ENCODE data around the gene POLDIP2. TPM values are rescaled to one million over a fixed set of nuclear protein-coding genes. Genes with fewer than 3 reads are reported as not detected.

Gene POLDIP2
- total and polyA plus RNA-seq, 2 of the 4 experiments (the other 2 are of a cell fraction): 66.7 to 77.8 TPM

- DNase-seq (no peak), ATAC-seq (ENCODE audit: low read depth) (no peak)
- WGBS, 2 experiments (ENCODE audit: extremely low coverage in 2 of 2, insufficient read length in 1 of 2): no CpG with 5 or more reads among the region's 3 CpGs
- H2BK5ac ChIP-seq (ENCODE audit: low read depth, low read length, poor library complexity, severe bottlenecking): no peak overlapping the region
- no peak overlapping the region for H4K91ac ChIP-seq (ENCODE audit: insufficient read depth, low read depth, low read length)
- no peaks in the 10 kb centered on the region for H3K9me3 ChIP-seq (ENCODE audit: control insufficient read depth, insufficient read depth, low read length)
- no peak overlapping the region for H3K27ac ChIP-seq (ENCODE audit: insufficient read depth, low read length)
- no peak overlapping the region for H3K4me3 ChIP-seq (ENCODE audit: insufficient read depth, low read depth, low read length)
- H3K79me1 ChIP-seq (ENCODE audit: low read depth in 1 of 2, low read length in 2 of 2): peaks cover 13 to 55% of the 10 kb centered on the region in 2 experiments
- H3K9ac ChIP-seq (ENCODE audit: low read depth, low read length): no peak overlapping the region
- H3K14ac ChIP-seq (replicated peaks; ENCODE audit: low read depth, low read length): no peak overlapping the region
- no peak overlapping the region for H2BK120ac ChIP-seq (ENCODE audit: low read depth, low read length)
- no peak overlapping the region for H3K4ac ChIP-seq (ENCODE audit: low read depth, low read length)
- H3K9me1 ChIP-seq (ENCODE audit: insufficient read depth, low read length): peaks cover 12% of the 10 kb centered on the region; the same call in 1 of the 2 replicates
- 0 out of 2 replicates have a peak overlapping the region, but pooled peaks have one; percentile 30 for H2AK5ac ChIP-seq (ENCODE audit: low read depth, low read length)
- H3K27me3 ChIP-seq (ENCODE audit: control insufficient read depth, insufficient read depth, low read length): no peaks in the 10 kb centered on the region
- H2BK20ac ChIP-seq (ENCODE audit: low read depth, low read length): no peak overlapping the region
- TF ChIP-seq MAFK (IDR thresholded peaks at IDR 0.05; ENCODE audit: low read depth, low read length) (no peak), RFX5 (IDR thresholded peaks at IDR 0.05; ENCODE audit: low read depth, low read length) (no peak), RAD21 (IDR thresholded peaks at IDR 0.05; ENCODE audit: low read length) (no peak), CHD1 (IDR thresholded peaks at IDR 0.05; ENCODE audit: low read depth, low read length) (no peak), RCOR1 (IDR thresholded peaks at IDR 0.05; ENCODE audit: insufficient replicate concordance, low read length) (no peak)
- intact Hi-C loops (cut with micrococcal nuclease) (loop anchor here (2.0 kb wide), 1 partner anchor 68 kb away; no protein-coding TSS in a partner anchor), in situ Hi-C loops (cut with MboI; ENCODE audit: low sequenced_read_pairs) (loop anchor here (25.0 kb wide), 1 partner anchor 812 kb away; no protein-coding TSS in a partner anchor), dilution Hi-C loops (cut with HindIII; ENCODE audit: low sequenced_read_pairs, unreplicated experiment) (no loop called here)
- H3K36me3 ChIP-seq (ENCODE audit: control insufficient read depth, insufficient read depth, low read length): peaks cover 74% of the 10 kb centered on the region
- H4K8ac ChIP-seq (ENCODE audit: low read depth in 2 of 2, low read length in 2 of 2): no peak overlapping the region
- H4K5ac ChIP-seq (ENCODE audit: low read depth, low read length): no peak overlapping the region
- peaks cover 16% of the 10 kb centered on the region for H3K4me1 ChIP-seq (ENCODE audit: control insufficient read depth, insufficient read depth, low read length)
- no peak overlapping the region for H2BK15ac ChIP-seq (ENCODE audit: low read depth, low read length)
- no peak overlapping the region for H3K23ac ChIP-seq (ENCODE audit: low read depth, low read length)
- no peak overlapping the region for H3K56ac ChIP-seq (ENCODE audit: extremely low read depth, insufficient read depth, low read length)
- no peak overlapping the region for H2AK9ac ChIP-seq (replicated peaks; ENCODE audit: low read depth, low read length, poor library complexity)
- ChIA-PET POLR2A (ENCODE audit: unreplicated experiment) (no interaction called here), CTCF (no interaction called here)
- BruUV-seq (replicated peaks): no TSS peak
- peaks cover 13% of the 10 kb centered on the region for H4K20me1 ChIP-seq (ENCODE audit: insufficient read depth, low read length)
- H3K18ac ChIP-seq (ENCODE audit: low read depth, low read length): no peak overlapping the region
- no peak overlapping the region for H2AFZ ChIP-seq (replicated peaks; ENCODE audit: low read length, poor library complexity)
- H3K4me2 ChIP-seq (ENCODE audit: low read depth, low read length): no peak overlapping the region
These were observed 8.3 kb downstream of the POLDIP2 start for GRCh38 chr17:28348979-28349378.

Data from IMR-90 (cell line).